Erythroblast (primary cell): ENCODE measurements around the gene NCEH1.

ENCODE experiments used
- GATA1 ChIP-seq: IDR thresholded peaks from 2 replicates; pipeline ENCODE4 v1.6.1; 2011; ENCODE audit warnings: low read depth, mild to moderate bottlenecking, control low read depth, low read length, moderate library complexity
- POLR2A ChIP-seq: IDR thresholded peaks from 2 replicates; pipeline ENCODE4 v1.6.1; 2011; ENCODE audit warnings: mild to moderate bottlenecking, low read length

DNA sequence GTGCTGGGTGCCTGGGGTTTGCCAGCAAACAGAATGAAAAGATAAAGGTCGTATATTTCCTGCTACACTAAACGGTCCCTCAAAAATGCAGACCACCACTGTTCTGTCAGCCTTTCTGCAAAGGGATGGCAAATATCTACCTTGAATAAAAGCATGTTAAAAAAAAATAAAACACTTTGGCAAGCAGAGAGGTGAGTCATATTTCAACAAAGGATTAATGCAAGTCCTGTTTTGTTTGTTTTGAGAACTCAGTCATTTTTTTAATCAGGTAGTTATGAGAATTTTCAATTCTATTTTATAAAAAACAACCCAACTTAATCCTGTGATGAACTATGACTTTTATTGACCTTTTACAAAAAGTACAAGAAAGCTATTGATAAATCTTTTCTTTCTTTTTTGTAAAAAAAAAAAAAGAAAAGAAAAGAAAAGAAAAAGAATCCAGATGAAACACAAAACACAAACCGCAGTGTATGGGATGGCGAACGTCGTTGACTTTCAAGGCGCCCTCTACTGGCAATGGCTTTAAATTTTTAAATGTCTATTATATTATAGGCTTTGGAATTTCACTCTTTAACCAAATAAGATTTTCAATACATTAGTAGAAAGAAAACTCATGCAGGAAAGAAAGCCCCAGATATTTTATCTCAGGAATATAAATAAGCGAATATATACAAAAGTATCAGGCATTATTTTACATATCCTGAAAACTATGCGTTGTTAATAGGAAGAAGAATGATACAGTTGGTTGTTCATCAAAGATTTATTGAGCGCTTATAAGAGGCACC, 87.8 kb downstream of the NCEH1 start:
- no peak for TF ChIP-seq POLR2A
- no peak for TF ChIP-seq GATA1
